Measurements from ENCODE around the gene IKZF1. TPM values are rescaled to one million over a fixed set of nuclear protein-coding genes. Genes with fewer than 3 reads are reported as not detected.

The IKZF1 gene
- total RNA-seq, 2 donors from 2014 or later: 290 to 416 TPM

DNA sequence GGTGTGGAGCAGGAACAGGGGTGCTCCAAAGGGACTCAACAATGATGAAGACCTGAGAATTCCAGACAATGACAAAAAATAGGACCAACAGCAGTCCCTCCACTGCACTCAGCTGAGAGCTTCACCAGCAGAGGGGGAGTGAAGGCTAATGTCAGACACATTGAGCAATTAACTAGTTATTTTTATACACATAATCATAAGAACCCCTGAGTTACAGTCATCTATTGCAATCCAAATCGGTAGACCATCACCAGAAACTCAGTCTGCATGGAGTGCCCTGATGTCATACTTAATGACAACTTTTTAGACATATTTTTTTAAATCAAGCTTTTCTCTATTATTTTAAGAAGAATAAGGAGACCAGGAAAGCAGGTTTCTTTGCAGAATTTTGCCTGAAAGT is 30.6 kb upstream of the IKZF1 start:
- H3K36me3 Mint-ChIP-seq: peaks cover 3% of the 10 kb centered on the region
- H3K4me3 Mint-ChIP-seq: peak overlapping the region; percentile 36
- peak overlapping the region; percentile 88 to 95 for H3K27ac Mint-ChIP-seq
- no peak for DNase-seq (ENCODE audit: low spot score)
- peaks cover 35 to 51% of the 10 kb centered on the region in 2 donors for H3K4me1 Mint-ChIP-seq (ENCODE audit: low read depth in 2 of 2)
- peak; percentile 50 to 72 for ATAC-seq
- H3K9me3 Mint-ChIP-seq: no peaks in the 10 kb centered on the region
- H3K27me3 Mint-ChIP-seq: no peaks in the 10 kb centered on the region

DNA sequence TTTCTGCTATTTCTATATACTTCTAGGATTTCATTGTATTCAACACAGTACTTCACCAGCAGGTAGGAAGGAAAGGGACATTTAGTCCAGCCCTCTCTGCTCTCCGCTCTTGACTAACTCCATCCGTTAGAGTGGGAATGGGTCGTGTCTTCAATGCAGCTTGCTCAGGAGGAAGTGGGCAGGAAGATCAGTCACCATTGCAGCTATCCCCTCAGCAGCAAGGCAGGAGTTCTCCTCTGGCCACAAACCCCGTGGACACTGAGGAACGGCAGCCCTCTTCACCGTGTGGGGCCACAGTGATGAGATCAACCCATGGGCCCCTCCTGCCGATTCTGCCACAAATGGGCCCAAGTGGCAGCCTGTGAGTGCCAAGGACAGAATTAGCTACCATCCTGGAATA is 30.2 kb upstream of the IKZF1 start:
- Mint-ChIP-seq H3K4me1 (ENCODE audit: low read depth in 2 of 2) (peaks cover 32 to 46% of the 10 kb centered on the region in 2 donors), H3K4me3 (peak overlapping the region; percentile 59), H3K36me3 (peaks cover 6% of the 10 kb centered on the region), H3K27me3 (no peaks in the 10 kb centered on the region), H3K9me3 (no peaks in the 10 kb centered on the region), H3K27ac (peak overlapping the region; percentile 54 to 88)
- ATAC-seq (peak; percentile 57 to 67), DNase-seq (ENCODE audit: low spot score) (no peak)

DNA sequence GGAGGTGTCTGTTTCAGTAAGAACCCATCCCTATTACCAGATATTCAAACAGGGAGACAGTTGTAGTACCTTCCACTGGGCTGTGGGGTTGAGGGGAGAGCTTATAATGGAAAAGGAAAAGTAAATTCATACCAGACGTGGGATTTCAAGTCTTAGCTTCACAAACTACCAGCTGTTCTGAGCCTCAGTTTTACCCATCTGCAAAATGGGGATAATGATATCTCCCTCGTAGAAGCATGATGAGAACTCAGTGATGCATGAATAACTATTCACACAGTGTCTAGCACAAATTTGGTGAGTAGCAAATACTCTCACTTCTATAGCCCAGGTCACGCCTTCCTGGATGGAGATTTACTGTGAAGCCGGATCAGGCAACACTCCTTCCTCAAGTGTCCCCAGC is 29.1 kb upstream of the IKZF1 start:
- H3K27me3 Mint-ChIP-seq: no peaks in the 10 kb centered on the region
- peak overlapping the region in 1 of 2 donors; percentile 88 for H3K27ac Mint-ChIP-seq
- ATAC-seq (no peak), DNase-seq (ENCODE audit: low spot score) (no peak)
- peaks cover 24 to 38% of the 10 kb centered on the region in 2 donors for H3K4me1 Mint-ChIP-seq (ENCODE audit: low read depth in 2 of 2)
- no peak overlapping the region for H3K4me3 Mint-ChIP-seq
- H3K36me3 Mint-ChIP-seq: peaks cover 6% of the 10 kb centered on the region
- peaks cover 2% of the 10 kb centered on the region for H3K9me3 Mint-ChIP-seq

- peaks cover 31 to 44% of the 10 kb centered on the region in 2 donors for H3K4me1 Mint-ChIP-seq (ENCODE audit: low read depth in 2 of 2)
- H3K36me3 Mint-ChIP-seq: peaks cover 6% of the 10 kb centered on the region
- H3K4me3 Mint-ChIP-seq: no peak overlapping the region
- H3K27me3 Mint-ChIP-seq: no peaks in the 10 kb centered on the region
- H3K9me3 Mint-ChIP-seq: peaks cover 2% of the 10 kb centered on the region
- H3K27ac Mint-ChIP-seq: no peak overlapping the region
- ATAC-seq (no peak), DNase-seq (ENCODE audit: low spot score) (no peak)
These were observed 28.0 kb upstream of the IKZF1 start for GRCh38 chr7:50276483-50276882.

GRCh38 chr7:50278120-50278519 is 26.4 kb upstream of the IKZF1 start:
- Mint-ChIP-seq H3K4me1 (ENCODE audit: low read depth in 2 of 2) (peaks cover 40 to 54% of the 10 kb centered on the region in 2 donors), H3K9me3 (peaks cover 2% of the 10 kb centered on the region), H3K27ac (no peak overlapping the region), H3K36me3 (peaks cover 6% of the 10 kb centered on the region), H3K27me3 (no peaks in the 10 kb centered on the region), H3K4me3 (no peak overlapping the region)
- DNase-seq (ENCODE audit: low spot score) (no peak), ATAC-seq (no peak)

- peaks cover 50 to 62% of the 10 kb centered on the region in 2 donors for H3K4me1 Mint-ChIP-seq (ENCODE audit: low read depth in 2 of 2)
- ATAC-seq: peak; percentile 50 to 57
- peaks cover 2% of the 10 kb centered on the region for H3K9me3 Mint-ChIP-seq
These were observed 22.7 kb upstream of the IKZF1 start for GRCh38 chr7:50281680-50282445.

GRCh38 chr7:50282813-50283605 is 21.5 kb upstream of the IKZF1 start:
- no peaks in the 10 kb centered on the region for H3K27me3 Mint-ChIP-seq
- peaks cover 11% of the 10 kb centered on the region for H3K36me3 Mint-ChIP-seq
- DNase-seq (ENCODE audit: low spot score) (no peak), ATAC-seq (no peak)
- H3K4me1 Mint-ChIP-seq (ENCODE audit: low read depth in 2 of 2): peaks cover 55 to 68% of the 10 kb centered on the region in 2 donors
- H3K9me3 Mint-ChIP-seq: peaks cover 2% of the 10 kb centered on the region
- H3K4me3 Mint-ChIP-seq: peak overlapping the region; percentile 5
- H3K27ac Mint-ChIP-seq: peak overlapping the region; percentile 84 to 94

More at GRCh38 chr7:50281680-50282445, 22.7 kb upstream of the IKZF1 start:
- DNase-seq (ENCODE audit: low spot score): no peak
- H3K36me3 Mint-ChIP-seq: peaks cover 11% of the 10 kb centered on the region
- peak overlapping the region; percentile 82 to 94 for H3K27ac Mint-ChIP-seq
- H3K27me3 Mint-ChIP-seq: no peaks in the 10 kb centered on the region
- peak overlapping the region; percentile 66 for H3K4me3 Mint-ChIP-seq

GRCh38 chr7:50283731-50284130 is 20.8 kb upstream of the IKZF1 start:
- Mint-ChIP-seq H3K4me1 (ENCODE audit: low read depth in 2 of 2) (peaks cover 54 to 68% of the 10 kb centered on the region in 2 donors), H3K4me3 (peak overlapping the region; percentile 77), H3K36me3 (peaks cover 9% of the 10 kb centered on the region), H3K9me3 (peaks cover 2% of the 10 kb centered on the region), H3K27ac (peak overlapping the region; percentile 84 to 94), H3K27me3 (no peaks in the 10 kb centered on the region)
- DNase-seq (ENCODE audit: low spot score): no peak
- ATAC-seq: no peak

DNA sequence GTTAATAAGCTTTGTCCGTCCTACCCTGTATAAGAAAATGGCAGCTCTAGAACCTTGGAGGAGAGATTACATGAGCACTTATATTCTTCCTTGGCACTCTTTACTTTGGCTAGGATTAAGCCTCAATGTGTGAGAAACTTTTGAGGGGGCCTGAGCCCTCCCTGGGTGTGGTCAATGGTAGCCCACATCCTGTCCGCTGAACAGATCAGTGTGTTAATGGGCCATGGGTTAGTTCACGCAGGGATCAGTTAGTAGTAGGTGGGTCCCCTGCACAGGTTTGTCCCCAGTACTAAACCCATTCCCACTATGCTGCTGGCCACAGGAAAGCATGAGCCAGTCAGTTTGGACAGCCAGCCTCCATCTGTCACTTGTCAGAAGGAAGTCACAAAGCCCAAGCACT is 20.2 kb upstream of the IKZF1 start:
- peaks cover 5% of the 10 kb centered on the region for H3K36me3 Mint-ChIP-seq
- peak; percentile 76 for DNase-seq (ENCODE audit: low spot score)
- peaks cover 52 to 68% of the 10 kb centered on the region in 2 donors for H3K4me1 Mint-ChIP-seq (ENCODE audit: low read depth in 2 of 2)
- peaks cover 2% of the 10 kb centered on the region for H3K9me3 Mint-ChIP-seq
- peak; percentile 83 for ATAC-seq
- H3K27me3 Mint-ChIP-seq: no peaks in the 10 kb centered on the region
- peak overlapping the region; percentile 77 for H3K4me3 Mint-ChIP-seq
- peak overlapping the region; percentile 84 to 94 for H3K27ac Mint-ChIP-seq

GRCh38 chr7:50285269-50285668 is 19.2 kb upstream of the IKZF1 start:
- DNase-seq (ENCODE audit: low spot score) (no peak), ATAC-seq (no peak)
- Mint-ChIP-seq H3K27me3 (no peaks in the 10 kb centered on the region), H3K9me3 (no peaks in the 10 kb centered on the region), H3K4me1 (ENCODE audit: low read depth in 2 of 2) (peaks cover 53 to 68% of the 10 kb centered on the region in 2 donors), H3K27ac (peak overlapping the region; percentile 84 to 94), H3K4me3 (no peak overlapping the region), H3K36me3 (peaks cover 5% of the 10 kb centered on the region)

GRCh38 chr7:50287129-50287528 is 17.4 kb upstream of the IKZF1 start:
- Mint-ChIP-seq H3K36me3 (peaks cover 9% of the 10 kb centered on the region), H3K27ac (peak overlapping the region; percentile 21 to 94), H3K4me3 (peak overlapping the region; percentile 16), H3K9me3 (peaks cover 3% of the 10 kb centered on the region), H3K27me3 (no peaks in the 10 kb centered on the region), H3K4me1 (ENCODE audit: low read depth in 2 of 2) (peaks cover 43 to 59% of the 10 kb centered on the region in 2 donors)
- DNase-seq (ENCODE audit: low spot score): no peak
- ATAC-seq: peak; percentile 50 to 72

GRCh38 chr7:50292165-50292757 is 12.3 kb upstream of the IKZF1 start:
- Mint-ChIP-seq H3K9me3 (peaks cover 3% of the 10 kb centered on the region), H3K27ac (peak overlapping the region; percentile 48 to 85), H3K36me3 (peaks cover 6% of the 10 kb centered on the region), H3K4me1 (ENCODE audit: low read depth in 2 of 2) (peaks cover 36 to 41% of the 10 kb centered on the region in 2 donors), H3K27me3 (no peaks in the 10 kb centered on the region), H3K4me3 (peak overlapping the region; percentile 76)
- peak; percentile 61 to 88 for ATAC-seq
- peak; percentile 71 for DNase-seq (ENCODE audit: low spot score)

- peak; percentile 68 to 70 for ATAC-seq
- Mint-ChIP-seq H3K36me3 (peaks cover 6% of the 10 kb centered on the region), H3K27ac (peak overlapping the region; percentile 48 to 85), H3K4me3 (peak overlapping the region; percentile 76), H3K4me1 (ENCODE audit: low read depth in 2 of 2) (peaks cover 36 to 37% of the 10 kb centered on the region in 2 donors), H3K9me3 (peaks cover 3% of the 10 kb centered on the region), H3K27me3 (no peaks in the 10 kb centered on the region)
- DNase-seq (ENCODE audit: low spot score): no peak
These were observed 11.8 kb upstream of the IKZF1 start for GRCh38 chr7:50292763-50293162.

Data from natural killer cell treated with Interleukin-12 subunit alpha and Interleukin-12 subunit beta and Interleukin-15 and Interleukin-18, amount 100 ng/mL, for 72 hours (primary cell).